ENCODE measurements around the gene SENP1. TPM values are rescaled to one million over a fixed set of nuclear protein-coding genes. Genes with fewer than 3 reads are reported as not detected.

SENP1 gene
- total and polyA plus RNA-seq, 2 of the 4 experiments (the other 2 are of a cell fraction): 7.2 to 25.3 TPM

DNA sequence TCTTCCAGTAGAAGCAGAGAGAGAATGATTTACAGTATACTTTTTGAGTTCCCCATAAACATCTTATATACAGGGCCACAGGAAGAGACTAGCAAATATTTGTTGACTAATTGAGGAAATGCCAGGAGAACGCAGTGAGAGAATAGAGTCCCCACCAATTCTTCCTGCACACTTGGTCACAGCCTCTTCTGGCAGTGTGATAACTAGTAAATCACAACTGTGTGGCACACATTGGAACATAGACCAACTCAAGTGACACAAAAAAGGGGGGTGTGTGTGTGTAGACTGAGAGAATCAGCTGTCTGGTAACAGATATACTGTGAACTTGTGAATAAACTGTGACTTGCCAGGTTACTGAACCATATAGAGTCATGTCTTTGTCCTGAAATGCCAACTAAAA lies 23.5 kb upstream of the SENP1 start:
- H3K4me2 ChIP-seq (ENCODE audit: low read depth, low read length): no peak overlapping the region
- H3K9ac ChIP-seq (ENCODE audit: low read depth, low read length): no peak overlapping the region
- H3K79me1 ChIP-seq (ENCODE audit: low read depth in 1 of 2, low read length in 2 of 2): peaks cover 4 to 27% of the 10 kb centered on the region in 2 experiments; a peak in 3 of 4 replicates
- dilution Hi-C loops (cut with HindIII; ENCODE audit: low sequenced_read_pairs, unreplicated experiment) (no loop called here), in situ Hi-C loops (cut with MboI; ENCODE audit: low sequenced_read_pairs) (no loop called here), intact Hi-C loops (cut with micrococcal nuclease) (no loop called here)
- H3K9me3 ChIP-seq (ENCODE audit: control insufficient read depth, insufficient read depth, low read length): no peaks in the 10 kb centered on the region
- ChIA-PET POLR2A (ENCODE audit: unreplicated experiment) (no interaction called here), CTCF (no interaction called here)
- H4K8ac ChIP-seq (ENCODE audit: low read depth in 2 of 2, low read length in 2 of 2): no peak overlapping the region
- H4K5ac ChIP-seq (ENCODE audit: low read depth, low read length): no peak overlapping the region
- DNase-seq: no peak
- no peak overlapping the region for H3K56ac ChIP-seq (ENCODE audit: extremely low read depth, insufficient read depth, low read length)
- WGBS, 2 experiments (ENCODE audit: extremely low coverage in 2 of 2, insufficient read length in 1 of 2): no CpG with 5 or more reads among the region's 1 CpG
- no peak overlapping the region for H2BK120ac ChIP-seq (ENCODE audit: low read depth, low read length)
- H3K4me3 ChIP-seq (ENCODE audit: insufficient read depth, low read depth, low read length): no peak overlapping the region
- H2BK20ac ChIP-seq (ENCODE audit: low read depth, low read length): no peak overlapping the region
- H3K9me1 ChIP-seq (ENCODE audit: insufficient read depth, low read length): peaks cover 4% of the 10 kb centered on the region; the same call in 1 of the 2 replicates
- no peak overlapping the region for H2BK15ac ChIP-seq (ENCODE audit: low read depth, low read length)
- peaks cover 36% of the 10 kb centered on the region for H3K36me3 ChIP-seq (ENCODE audit: control insufficient read depth, insufficient read depth, low read length)
- H4K20me1 ChIP-seq (ENCODE audit: insufficient read depth, low read length): no peaks in the 10 kb centered on the region
- no peak overlapping the region for H3K14ac ChIP-seq (replicated peaks; ENCODE audit: low read depth, low read length)
- no peak for TF ChIP-seq FOS (IDR thresholded peaks at IDR 0.05; ENCODE audit: low read depth, low read length)
- H3K27me3 ChIP-seq (ENCODE audit: control insufficient read depth, insufficient read depth, low read length): no peaks in the 10 kb centered on the region
- H4K91ac ChIP-seq (ENCODE audit: insufficient read depth, low read depth, low read length): no peak overlapping the region
- BruUV-seq (replicated peaks): no TSS peak
- no peak overlapping the region for H2AFZ ChIP-seq (replicated peaks; ENCODE audit: low read length, poor library complexity)
- no peak overlapping the region for H3K27ac ChIP-seq (ENCODE audit: insufficient read depth, low read length)
- no peak overlapping the region for H2BK5ac ChIP-seq (ENCODE audit: low read depth, low read length, poor library complexity, severe bottlenecking)
- no peak overlapping the region for H2AK9ac ChIP-seq (replicated peaks; ENCODE audit: low read depth, low read length, poor library complexity)
- no peak overlapping the region for H3K23ac ChIP-seq (ENCODE audit: low read depth, low read length)
- ATAC-seq (ENCODE audit: low read depth): no peak
- no peak overlapping the region for H3K4ac ChIP-seq (ENCODE audit: low read depth, low read length)
- H2AK5ac ChIP-seq (ENCODE audit: low read depth, low read length): no peak overlapping the region
- no peaks in the 10 kb centered on the region; the same call in 1 of the 2 replicates for H3K4me1 ChIP-seq (ENCODE audit: control insufficient read depth, insufficient read depth, low read length)
- H3K18ac ChIP-seq (ENCODE audit: low read depth, low read length): no peak overlapping the region

Data from IMR-90 (cell line).